Right lobe of liver (tissue), 4 donors: ENCODE measurements around the gene VDR.

Experiments used
- CTCF ChIP-seq, 4 donors: fragments of 200-600 bp in 3 of 4; fragments of 450-650 bp in 1 of 4; IDR thresholded peaks; one replicate each; pipeline versions ENCODE4 v1.5.1 to v1.8.0; 2016 to 2022; ENCODE audit warnings: antibody characterized with exemption in 4 of 4, mild to moderate bottlenecking in 2 of 4
- POLR2A ChIP-seq: fragments of 450-650 bp; IDR thresholded peaks from one replicate; pipeline ENCODE4 v1.6.1; 2017; ENCODE audit warnings: antibody characterized with exemption, mild to moderate bottlenecking
- donor health status: DM: no; HTN: no; CAD: no.
- donor health status: DM: no; HTN: no; CAD: no.
- donor health status: DM: no; HTN: yes; CAD: no.

- TF ChIP-seq POLR2A (peak; percentile 46), CTCF (IDR thresholded peaks at IDR 0.05) (peak in 2 of 4 donors; percentile 6 to 23)
Measured at GRCh38 chr12:47819138-47819895, 85.5 kb downstream of the VDR start.
